ENCODE results near the gene ANKRD26.

Gene ANKRD26

GRCh38 chr10:27019827-27020226, 80.5 kb downstream of the ANKRD26 start:
- no peak for DNase-seq

GRCh38 chr10:26997610-26998009, 102.7 kb downstream of the ANKRD26 start:
- no peak for DNase-seq

- no peak for DNase-seq
These were observed 105.6 kb downstream of the ANKRD26 start for GRCh38 chr10:26994743-26995142.

GRCh38 chr10:26987851-26988250, 112.4 kb downstream of the ANKRD26 start:
- DNase-seq: no peak

- no peak for DNase-seq
These were observed 117.1 kb downstream of the ANKRD26 start for GRCh38 chr10:26983156-26983555.

- no peak for DNase-seq
These were observed 118.2 kb downstream of the ANKRD26 start for GRCh38 chr10:26982058-26982457.

- DNase-seq: no peak
These were observed 119.0 kb downstream of the ANKRD26 start for GRCh38 chr10:26981232-26981824.

- DNase-seq: no peak
These were observed 121.8 kb downstream of the ANKRD26 start for GRCh38 chr10:26978519-26978918.

- DNase-seq: no peak
These were observed 122.7 kb downstream of the ANKRD26 start for GRCh38 chr10:26977635-26978034.

- DNase-seq: no peak
These were observed 129.6 kb downstream of the ANKRD26 start for GRCh38 chr10:26970667-26971066.

- DNase-seq: no peak
These were observed 131.0 kb downstream of the ANKRD26 start for GRCh38 chr10:26969145-26969926.

- no peak for DNase-seq
These were observed 137.5 kb downstream of the ANKRD26 start for GRCh38 chr10:26962835-26963234.

GRCh38 chr10:26960308-26960707, 140.0 kb downstream of the ANKRD26 start:
- DNase-seq: no peak

- no peak for DNase-seq
These were observed 140.5 kb downstream of the ANKRD26 start for GRCh38 chr10:26959841-26960240.
